GM19328 (cell line): ENCODE results near the gene SIGLEC8.
"Not testable (repeated sequence)": the region's sequence is repeated elsewhere in the genome, so short reads cannot be mapped to it uniquely, and the experiment has no call there.

Experiments
- ATAC-seq: cut with Tn5 transposase; IDR thresholded peaks from one replicate; pipeline ENCODE4 v1.9.1; 2021; ENCODE audit warnings: mild to moderate bottlenecking, moderate library complexity; ENCODE audit not compliant: unreplicated experiment

SIGLEC8 gene

DNA sequence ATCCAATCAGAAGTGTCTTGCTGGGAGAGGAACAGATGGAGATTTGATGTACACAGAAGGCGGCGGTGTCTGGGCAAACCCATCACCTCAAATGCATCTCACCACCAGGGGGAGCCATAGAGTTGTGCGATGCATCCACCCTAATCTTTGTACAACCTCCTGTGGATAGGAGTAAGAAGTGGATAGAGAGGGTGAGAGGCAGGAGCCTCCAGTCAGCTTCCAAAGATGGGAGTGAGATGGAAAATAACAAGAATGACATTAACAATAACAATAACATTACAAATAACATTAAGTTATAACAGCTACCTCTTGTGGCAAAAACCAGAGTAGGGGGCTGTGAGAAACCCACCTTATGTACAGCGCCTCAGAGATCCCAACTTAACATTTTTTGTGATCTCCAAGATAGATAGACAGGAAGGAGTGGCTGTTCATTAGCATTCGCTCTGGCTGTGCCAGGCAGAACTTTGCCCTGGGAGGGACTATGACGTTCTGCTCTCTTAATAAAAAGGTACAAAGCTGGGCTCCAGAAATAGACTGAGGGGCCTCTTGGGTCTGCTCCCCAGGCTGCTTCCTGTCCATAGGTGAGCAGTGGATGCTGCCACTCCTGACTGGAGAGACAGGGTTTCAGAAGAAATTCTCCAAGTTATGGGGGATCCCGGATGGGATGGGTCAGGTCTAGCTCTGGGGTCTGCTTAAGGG, 14.9 kb upstream of the SIGLEC8 start:
- no peak for ATAC-seq

DNA sequence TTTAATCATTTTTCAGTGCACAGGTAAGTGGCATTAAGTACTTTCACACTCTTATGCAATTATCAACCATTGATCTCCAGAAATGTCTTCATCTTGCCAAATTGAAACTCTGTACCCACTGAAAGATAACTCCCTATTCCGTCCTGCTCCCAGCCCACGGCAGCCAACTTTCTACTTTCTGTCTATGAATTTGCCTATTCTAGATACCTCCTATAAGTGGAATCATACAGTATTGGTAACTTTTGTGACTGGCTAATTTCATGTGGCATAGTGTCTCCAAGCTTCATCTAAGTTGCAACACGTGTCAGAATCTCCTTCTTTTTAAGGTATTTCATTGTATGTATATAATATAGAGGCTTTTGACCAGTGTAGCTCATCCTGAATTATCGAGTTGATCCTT, 14.4 kb upstream of the SIGLEC8 start:
- no peak for ATAC-seq

DNA sequence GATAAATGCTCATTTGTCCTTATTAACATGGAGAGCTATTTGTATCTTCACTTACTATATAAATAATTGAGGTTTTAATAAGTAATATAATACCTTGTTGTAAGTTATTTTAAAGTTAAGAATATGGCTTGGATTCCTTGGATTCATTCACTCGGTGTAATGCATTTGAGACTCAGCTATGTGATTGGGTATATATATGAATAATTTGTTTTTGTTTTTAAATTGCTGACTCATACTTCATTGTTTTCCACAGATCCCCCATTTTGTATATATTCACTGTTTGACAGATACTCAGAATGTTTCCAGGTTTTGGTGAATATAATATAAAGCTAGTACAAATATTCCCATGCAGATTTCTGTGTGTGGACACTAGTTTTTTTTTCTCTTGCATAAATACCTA, 13.3 kb upstream of the SIGLEC8 start:
- ATAC-seq = no peak

DNA sequence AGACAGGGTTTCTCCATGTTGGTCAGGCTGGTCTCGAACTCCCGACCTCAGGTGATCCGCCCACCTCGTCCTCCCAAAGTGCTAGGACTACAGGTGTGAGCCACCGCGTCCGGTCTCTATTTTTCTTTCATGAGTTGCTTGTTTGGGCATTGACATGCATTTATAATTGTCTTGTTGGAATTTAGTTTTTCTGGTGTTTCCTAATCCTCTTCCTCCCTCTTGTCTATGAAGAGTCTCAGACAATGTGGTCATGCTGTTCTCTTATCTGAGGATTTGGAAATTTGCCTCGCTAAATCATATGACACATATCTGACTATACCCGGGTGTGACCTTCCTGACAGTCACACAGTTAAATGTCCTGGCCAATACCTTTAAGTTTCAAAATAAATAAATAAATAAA, 12.7 kb upstream of the SIGLEC8 start:
- ATAC-seq = no peak

DNA sequence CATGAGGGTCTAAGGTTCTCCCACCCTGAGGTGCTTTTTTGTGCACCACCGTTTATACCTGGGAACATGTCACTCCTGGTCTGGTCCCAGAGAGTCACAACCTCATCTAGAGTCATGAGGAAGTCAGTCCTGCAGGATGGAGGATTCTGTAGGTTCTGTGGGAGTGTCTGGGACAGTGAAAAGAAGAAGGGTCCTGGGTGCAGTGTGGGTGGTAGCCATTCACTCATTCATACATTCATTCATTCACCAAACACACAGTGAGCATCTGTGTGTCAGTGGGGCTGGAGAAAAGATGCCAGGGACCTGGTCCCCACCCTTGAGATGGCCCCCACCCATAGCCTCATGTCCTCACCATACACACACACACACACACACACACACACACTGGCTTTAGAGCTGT, 11.4 kb upstream of the SIGLEC8 start:
- no peak for ATAC-seq

DNA sequence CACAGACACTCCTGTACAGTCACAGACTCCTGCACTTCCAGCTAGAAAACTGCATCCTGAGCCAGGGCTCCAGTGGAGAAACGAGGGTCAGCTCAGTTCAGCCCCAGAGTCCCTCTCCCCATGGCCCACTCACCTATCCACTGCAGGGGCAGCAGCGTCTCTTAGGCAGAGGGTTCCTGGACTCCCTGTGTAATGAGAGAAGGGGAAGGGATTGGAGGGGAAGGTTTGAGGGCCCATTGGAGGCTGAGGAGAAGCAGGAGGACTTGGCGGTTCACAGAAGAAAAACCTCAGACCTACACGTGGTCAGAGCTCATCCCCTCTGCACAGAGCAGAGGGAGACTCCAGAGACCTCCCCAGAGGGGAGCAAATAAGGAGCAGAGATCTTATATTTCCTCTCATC, 10.9 kb upstream of the SIGLEC8 start:
- ATAC-seq = no peak

DNA sequence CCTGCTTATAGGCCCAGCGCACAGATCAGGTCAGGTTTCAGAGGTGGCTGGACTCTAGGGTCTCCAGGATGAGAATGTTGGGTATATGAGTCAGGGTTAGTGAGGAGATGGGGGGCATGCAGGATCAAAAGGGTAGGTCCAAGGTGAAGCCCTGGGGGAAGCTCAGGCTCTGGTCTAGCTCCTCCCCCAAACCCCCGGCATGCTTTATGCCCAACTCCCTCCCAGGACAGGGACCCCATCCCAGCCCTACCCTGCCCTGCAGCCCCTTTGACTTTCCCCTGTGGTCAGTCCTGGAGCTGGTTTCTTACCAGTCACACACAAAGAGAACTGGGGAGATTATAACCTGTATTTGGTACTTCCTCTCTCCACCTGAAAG, 10.3 kb upstream of the SIGLEC8 start:
- ATAC-seq = no peak

DNA sequence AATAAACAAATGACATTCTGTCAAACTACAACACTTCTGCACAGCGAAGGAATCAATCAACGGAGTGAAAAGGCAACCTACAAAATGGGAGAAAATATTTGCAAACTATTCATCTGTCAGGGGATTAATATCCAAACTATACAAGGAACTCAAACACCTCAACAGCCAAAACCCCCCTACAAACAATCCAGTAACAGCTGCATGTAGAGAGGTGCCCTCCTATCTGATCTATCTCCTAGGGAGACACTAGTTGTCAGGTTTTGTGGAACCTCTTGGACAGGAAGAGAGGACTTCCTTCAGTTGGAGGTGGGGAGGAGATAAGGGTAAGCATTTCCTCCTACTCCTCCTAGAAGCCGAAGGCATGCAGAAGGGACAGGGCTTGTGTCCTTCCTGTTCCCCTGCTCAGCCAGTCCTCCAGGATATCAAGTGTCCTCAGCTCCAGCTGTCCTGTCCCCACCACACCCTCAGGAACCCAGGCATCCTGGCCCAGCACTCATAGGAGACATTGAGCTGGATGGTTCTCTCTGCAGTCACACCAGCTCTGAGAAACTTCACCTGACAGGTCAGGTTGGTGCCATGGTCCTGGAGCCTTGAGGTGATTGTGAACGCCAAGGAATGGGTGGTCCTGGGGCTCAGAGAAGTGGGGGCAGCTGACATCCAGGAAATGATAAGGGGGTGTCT, 9.8 kb upstream of the SIGLEC8 start:
- ATAC-seq = no peak

DNA sequence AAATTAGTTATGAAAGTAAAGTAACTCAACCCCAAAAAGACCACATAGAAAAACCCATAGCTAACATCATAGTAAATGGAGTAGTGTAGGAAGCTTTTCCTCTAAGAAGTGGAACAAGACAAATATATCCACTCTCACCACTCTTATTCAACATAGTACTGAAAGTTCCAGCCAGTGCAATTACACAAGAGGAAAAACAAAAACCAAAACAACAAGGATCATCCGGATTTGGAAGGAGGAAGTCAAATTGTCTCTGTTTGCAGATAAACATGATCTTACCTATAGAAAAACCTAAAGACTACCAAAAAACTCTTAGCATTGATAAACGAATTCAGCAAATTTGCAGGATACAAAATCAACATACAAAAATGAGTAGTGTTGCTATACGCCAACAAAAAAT, 8.5 kb upstream of the SIGLEC8 start:
- no peak for ATAC-seq

DNA sequence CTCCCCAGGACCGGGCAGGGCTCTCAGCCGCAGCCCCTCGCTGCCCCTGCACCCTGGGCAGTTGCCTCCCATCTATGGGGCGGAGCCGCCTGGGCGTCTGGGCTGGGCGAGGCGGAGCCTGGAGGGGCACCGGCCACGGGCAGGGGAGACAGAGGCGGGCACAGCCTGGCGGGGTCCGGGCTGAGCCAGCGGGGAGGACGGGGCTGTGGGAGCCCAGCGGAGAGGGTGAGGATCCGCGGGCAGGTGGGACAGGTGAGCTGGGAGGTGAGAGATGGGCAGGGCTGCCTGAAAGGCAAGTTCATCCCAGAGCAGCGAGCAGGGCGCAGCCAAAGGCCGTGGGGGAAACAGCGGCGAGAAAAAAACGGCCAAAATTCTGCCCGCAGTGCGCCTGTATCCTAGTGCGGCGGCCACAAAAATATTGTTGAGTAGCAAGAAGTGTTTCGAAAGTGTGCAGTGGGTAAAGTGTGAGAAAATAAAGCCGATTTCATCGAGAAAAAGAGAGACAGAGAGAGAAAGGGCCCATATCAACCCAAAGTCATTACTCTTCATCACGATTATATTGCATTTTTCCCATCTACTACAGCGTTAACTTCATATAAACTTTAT, 5.8 kb upstream of the SIGLEC8 start:
- not testable (repeated sequence) for ATAC-seq

DNA sequence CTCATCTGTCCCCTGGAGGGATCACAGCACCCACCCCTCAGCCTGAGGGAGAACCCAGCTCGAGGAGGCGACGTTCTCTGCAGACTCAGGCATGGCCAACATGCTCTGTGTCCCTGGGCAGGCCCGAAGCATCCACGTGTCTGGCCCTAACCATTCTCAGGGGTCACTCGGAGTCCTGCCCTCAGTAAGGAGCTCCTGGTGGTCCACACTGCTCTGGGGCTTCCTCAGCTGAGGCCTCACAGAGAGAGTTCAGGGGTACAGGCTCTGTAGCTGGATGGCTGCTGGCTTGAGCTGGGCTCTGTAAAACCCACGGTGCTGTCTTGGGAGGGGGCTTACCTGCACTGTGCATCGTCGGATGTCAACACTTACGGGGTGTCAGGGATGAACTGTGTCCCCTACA, 4.4 kb upstream of the SIGLEC8 start:
- no peak for ATAC-seq

DNA sequence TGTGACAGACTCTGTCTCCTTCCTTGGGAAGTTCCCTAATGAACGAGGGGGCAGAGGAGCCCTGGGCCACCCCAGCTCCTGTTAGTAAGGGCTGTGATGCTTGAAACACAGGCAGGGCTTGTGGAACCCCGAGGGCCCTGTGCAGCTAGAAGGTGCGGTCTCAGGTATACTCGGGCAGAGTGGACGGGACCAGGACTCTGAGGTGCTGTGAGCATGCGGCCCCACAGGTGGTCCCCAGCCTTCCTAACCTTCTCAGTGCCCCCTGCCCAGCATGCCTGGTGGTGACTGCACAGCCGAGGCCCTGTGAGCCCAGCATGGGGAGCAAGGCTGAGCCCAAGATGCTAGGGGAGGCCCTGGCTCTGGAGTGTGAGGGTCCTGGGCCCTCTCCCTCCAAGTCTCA, 4.0 kb upstream of the SIGLEC8 start:
- no peak for ATAC-seq

DNA sequence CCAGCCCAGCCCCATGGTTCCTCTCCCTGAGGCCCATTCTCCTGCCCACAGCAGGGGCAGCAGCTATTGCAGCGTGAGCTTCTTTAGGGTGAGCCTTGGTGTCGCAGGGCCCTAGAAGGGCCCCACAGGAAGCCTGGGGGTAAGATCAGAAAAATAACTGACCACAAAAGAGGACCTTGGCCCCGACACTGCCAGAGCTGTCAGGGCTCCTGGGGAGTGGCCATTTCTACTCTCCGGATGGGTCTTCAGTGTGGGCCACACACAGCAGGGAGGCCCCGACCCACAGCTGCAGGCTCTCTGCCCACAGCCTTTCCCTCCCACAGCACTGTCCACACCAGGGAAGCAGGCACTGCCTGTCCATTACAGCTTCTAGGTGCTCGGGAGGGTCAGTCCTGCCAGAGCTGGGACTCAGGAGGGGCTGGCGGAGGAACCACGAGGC, 3.5 kb upstream of the SIGLEC8 start:
- no peak for ATAC-seq

DNA sequence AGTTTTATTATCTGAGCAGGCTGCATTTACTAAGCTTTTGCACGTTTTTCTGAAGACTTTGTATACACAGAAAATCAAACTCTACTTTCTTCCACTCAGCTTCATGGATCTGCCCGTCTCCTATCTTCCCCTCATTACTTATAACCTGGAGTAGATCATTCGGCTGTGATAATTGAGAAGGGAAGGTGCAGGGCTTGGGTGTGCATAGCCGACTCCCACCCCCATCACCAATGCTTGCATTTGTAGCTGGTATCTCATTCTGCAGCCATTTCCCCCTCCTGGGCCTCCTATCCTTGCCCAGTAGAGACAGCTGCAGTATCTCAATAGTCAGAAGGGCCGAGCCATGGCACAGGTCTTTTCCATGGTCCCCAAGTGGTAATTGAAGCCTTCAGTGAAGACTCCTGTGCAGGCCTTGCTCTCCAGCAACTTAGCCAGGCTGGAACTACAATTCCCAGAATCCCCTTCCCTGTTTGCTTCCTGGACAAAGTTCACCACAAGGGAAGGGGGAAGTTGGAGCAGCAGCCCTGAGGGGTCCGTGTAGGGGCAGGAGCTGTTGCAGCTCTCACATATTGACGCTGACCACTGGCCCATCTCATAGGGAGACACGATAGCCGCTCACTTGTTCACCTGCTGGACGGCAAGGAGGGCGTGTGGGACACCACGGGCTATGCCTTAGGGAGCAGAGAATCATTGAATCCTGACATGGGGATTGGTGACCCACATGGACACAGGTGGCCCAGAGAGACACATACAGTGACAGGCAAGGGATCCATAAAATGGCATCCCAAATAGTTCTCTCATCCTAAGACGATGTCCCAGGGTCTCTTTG, 2.1 kb upstream of the SIGLEC8 start:
- no peak for ATAC-seq

DNA sequence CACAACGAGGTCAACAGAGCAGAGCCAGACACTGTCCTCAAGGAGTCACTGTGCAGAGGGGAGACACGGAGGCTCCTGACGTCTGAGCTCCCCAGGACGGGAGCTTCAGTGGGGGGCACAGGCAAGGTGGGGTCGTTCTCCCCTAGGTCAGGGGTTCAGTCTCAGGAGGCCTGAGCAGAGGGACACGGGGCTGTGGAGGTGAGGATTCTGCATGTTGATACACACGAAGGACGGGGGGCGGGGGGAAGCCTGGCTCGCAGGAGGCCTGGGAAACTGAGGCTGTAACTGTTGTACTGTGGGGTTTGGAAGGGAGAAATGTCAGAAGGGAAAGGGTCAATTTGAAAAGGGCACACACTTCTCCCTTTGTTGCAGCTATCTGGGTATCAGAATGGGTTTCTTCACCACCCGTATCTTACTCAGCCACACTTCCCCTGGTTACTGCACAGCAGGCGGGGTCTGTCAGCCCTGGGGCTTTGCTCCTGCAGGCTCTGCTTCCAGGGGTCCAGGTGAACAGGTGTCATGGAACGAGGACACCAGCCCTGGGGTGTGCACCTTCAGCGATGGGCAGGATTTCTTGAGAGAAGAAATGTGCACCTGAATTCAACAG, 748 bp upstream of the SIGLEC8 start:
- no peak for ATAC-seq

DNA sequence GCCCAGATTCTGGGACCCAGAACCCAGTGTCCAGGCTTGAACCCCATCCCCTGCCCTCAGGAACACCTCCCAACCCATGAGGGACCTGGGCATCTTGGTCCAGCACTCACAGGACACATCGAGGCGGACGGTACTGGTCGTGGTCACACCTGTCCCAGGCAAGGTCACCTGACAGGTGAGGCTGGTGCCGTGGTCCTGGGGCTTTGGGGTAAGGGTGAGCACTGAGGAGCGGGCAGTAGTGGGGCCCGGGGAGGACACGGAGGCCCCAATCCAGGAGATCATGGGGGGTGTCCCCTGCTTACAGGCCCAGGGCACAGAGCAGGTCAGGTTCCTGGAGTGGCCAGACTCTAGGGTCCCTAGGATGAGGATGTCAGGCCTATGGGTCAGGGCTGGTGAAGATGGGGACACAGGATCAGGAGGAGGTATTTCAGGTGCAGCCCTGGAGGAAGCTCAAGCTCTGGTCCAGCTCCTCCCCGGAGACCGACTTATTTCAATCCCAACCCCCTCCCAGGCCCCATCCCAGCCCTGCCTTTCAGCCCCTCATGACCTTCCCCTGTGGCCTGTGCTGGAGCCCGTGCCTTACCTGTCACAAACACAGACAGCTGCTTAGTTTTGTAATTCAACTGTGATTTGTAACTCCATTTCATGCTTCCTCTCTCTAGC, 772 bp downstream of the SIGLEC8 start:
- no peak for ATAC-seq

DNA sequence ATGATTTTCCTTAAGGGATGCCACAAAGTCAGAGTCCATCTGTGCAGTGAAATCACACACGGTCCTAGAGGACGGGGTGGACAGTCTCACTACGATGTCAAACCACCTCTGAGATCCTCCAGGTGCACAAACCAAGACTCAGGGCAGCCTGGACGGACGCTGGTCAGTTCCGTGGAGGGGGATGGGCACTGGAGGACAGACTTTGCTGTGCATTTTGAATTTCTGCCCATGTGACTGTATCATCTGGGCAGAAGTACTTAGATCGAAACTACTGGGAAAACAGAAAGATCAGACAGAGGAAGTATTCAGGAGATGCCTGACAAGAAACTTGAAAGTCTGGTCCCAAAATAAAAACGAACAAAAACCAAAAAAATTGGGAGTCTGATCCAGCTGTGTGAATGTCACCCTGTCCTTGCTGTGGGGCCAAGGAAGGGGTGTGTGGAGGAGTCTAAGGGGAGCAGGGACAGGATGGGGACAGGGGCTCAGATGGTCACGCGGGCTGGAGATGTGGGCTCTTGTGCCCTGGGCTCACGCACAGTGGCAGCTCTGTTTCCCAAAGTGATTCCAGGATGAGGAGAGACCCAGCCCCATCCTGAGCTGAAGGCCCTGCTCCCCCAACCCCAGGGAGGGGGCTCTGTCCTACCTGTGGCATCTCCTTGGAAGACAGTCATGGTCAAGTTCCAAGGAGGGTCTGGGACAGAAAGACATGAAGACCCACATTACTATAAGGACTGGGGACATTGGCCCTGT, 1.5 kb downstream of the SIGLEC8 start:
- ATAC-seq = no peak

DNA sequence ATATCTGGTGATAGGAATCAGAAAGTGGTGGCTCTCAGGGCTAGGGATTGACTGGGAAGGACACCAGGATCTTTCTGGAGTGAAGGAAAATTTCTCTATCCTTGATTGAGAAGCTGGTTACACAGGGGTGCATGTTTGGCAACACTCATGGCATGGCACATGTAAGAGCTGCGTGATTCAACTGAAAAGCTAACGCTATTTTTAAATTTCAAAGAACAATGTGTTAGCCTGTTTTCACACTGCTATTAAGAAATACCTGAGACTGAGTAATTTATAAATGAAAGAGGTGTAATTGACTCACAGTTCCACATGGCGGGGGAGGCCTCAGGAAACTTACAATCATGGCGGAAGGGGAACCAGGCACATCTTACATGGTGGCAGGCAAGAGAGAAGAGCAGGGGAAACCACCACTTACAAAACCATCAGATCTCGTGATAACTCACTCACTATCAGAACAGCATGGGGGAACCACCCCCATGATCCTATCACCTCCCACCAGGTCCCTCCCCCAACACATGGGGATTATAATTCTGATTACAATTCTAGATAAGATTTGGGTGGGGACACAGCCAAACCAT, 7.4 kb downstream of the SIGLEC8 start:
- no peak for ATAC-seq

DNA sequence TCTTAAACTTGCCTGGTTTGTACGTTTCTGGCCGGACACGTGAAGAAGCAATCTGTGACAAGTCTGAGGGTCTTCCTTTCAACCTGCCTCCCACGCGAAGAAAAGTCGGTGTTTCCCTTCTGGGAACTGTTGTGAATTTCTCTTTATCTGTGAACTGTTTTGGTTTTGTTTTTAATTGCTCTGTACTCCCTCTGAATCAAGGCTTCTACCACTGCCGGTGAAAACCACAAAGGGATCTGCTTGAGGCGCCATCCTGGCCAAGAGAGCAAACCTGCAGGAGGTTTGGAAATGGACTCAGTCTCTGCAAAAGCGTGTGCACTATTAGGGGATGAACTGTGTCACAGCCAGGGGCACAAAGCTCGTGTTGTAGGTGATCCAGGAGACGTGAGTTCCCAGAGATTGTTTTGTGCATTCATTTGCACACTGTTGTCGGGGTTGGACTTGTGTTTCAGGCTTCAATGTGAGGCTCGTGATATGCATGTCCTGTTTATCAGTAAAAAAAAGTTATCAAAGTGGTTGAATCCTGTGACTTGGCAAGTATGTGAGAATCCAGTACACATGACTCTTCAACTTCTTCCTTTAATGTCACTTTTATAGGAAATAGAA, 9.7 kb downstream of the SIGLEC8 start:
- no peak for ATAC-seq
